HG03565 (cell line): Measurements from ENCODE around the gene JHY.

Source experiments
- ATAC-seq: cut with Tn5 transposase; IDR thresholded peaks from one replicate; pipeline ENCODE4 v1.9.1; 2021; ENCODE audit warnings: mild to moderate bottlenecking, moderate library complexity; ENCODE audit not compliant: unreplicated experiment

The JHY gene

GRCh38 chr11:122933416-122933815, 50.9 kb downstream of the JHY start:
- ATAC-seq = no peak

GRCh38 chr11:122937983-122938382, 55.4 kb downstream of the JHY start:
- ATAC-seq = no peak

GRCh38 chr11:122938557-122938956, 56.0 kb downstream of the JHY start:
- no peak for ATAC-seq

GRCh38 chr11:122951211-122951610, 68.7 kb downstream of the JHY start:
- ATAC-seq = no peak

- ATAC-seq = no peak
Observed at GRCh38 chr11:122954455-122954854, 71.9 kb downstream of the JHY start.

GRCh38 chr11:122963961-122964360, 81.4 kb downstream of the JHY start:
- ATAC-seq = no peak

GRCh38 chr11:122976061-122976733, 93.6 kb downstream of the JHY start:
- ATAC-seq = no peak

GRCh38 chr11:122976734-122977469, 94.3 kb downstream of the JHY start:
- no peak for ATAC-seq

GRCh38 chr11:122977470-122978298, 95.1 kb downstream of the JHY start:
- no peak for ATAC-seq

GRCh38 chr11:122978299-122978620, 95.7 kb downstream of the JHY start:
- ATAC-seq = no peak

GRCh38 chr11:122979103-122979814, 96.7 kb downstream of the JHY start:
- no peak for ATAC-seq

GRCh38 chr11:122979815-122980595, 97.4 kb downstream of the JHY start:
- ATAC-seq = no peak

GRCh38 chr11:122981388-122982264, 99.1 kb downstream of the JHY start, which contains the start of gene BSX:
Gene BSX (minus strand): TSS chr11:122981834. CDS start chr11:122981671, 163 bp downstream.
- no peak for ATAC-seq

GRCh38 chr11:122983438-122984185, 101.1 kb downstream of the JHY start:
- no peak for ATAC-seq

GRCh38 chr11:122984186-122985011, 101.8 kb downstream of the JHY start:
- no peak for ATAC-seq

GRCh38 chr11:122995526-122995925, 113.0 kb downstream of the JHY start:
- ATAC-seq = no peak

- ATAC-seq = no peak
Observed at GRCh38 chr11:122998727-122999366, 116.3 kb downstream of the JHY start.
